Measurements from ENCODE around the gene CREM. TPM values are rescaled to one million over a fixed set of nuclear protein-coding genes. Genes with fewer than 3 reads are reported as not detected.

CREM gene
- total RNA-seq, 1 experiment from 2014 or later, result 21.4 TPM

DNA sequence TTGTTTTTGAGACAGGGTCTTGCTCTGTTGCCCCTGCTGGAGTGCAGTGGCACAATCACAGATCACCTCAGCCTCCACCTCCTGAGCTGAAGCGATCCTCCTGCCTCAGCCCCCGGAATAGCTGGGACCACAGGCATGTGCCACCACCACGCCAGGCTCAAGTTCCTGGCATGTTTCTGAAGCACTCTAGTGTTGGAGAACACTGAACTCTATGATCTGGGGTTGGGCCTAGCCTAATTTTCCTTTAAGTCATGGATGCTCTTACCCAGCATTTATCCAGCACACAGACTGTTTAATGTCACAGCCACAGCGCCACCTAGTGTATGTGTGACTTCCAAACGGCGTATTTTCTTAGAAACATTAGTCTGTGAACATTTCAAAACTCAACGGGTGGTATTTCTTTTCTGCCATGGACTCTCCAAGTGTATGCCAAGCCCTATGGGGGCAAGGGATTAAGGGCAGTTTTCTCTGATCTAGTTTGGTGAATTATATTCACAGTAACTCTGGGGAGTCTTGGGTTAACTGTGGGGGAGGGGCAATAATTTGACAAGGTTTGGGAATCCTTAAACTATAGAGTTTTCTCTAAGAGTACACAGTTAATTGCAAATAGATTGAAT lies 91.8 kb downstream of the CREM start:
- Histone ChIP-seq H3K27ac (ENCODE audit: low read depth, low read length) (no peak overlapping the region), H3K4me1 (ENCODE audit: control insufficient read depth in 1 of 2, insufficient read depth in 2 of 2, low read length in 2 of 2) (peaks cover 0 to 13% of the 10 kb centered on the region in 2 experiments; a peak in 3 of 4 replicates), H4K20me1 (ENCODE audit: insufficient read depth) (no peaks in the 10 kb centered on the region), H3K9me2 (ENCODE audit: insufficient read depth) (no peaks in the 10 kb centered on the region), H3K36me3 (ENCODE audit: control insufficient read depth in 1 of 2, insufficient read depth in 2 of 2, low read length in 2 of 2) (no peaks in the 10 kb centered on the region), H3K9me3 (ENCODE audit: control insufficient read depth in 1 of 2, insufficient read depth in 1 of 2, low read depth in 1 of 2, low read length in 2 of 2) (no peaks in the 10 kb centered on the region), H3K27me3 (ENCODE audit: insufficient read depth, low read length) (no peaks in the 10 kb centered on the region), H3K4me2 (ENCODE audit: low read length) (peak overlapping the region; percentile 40), H3K4me3 (replicated peaks in 1 of 2; ENCODE audit: low read depth in 1 of 2, low read length in 2 of 2) (no peak overlapping the region), H3K9ac (ENCODE audit: low read length) (no peak overlapping the region), H2AFZ (ENCODE audit: low read depth, low read length, poor library complexity, severe bottlenecking) (peak overlapping the region; percentile 41), H3K79me2 (ENCODE audit: insufficient read depth, low read length) (no peaks in the 10 kb centered on the region)
- intact Hi-C loops (cut with micrococcal nuclease), result loop anchor here (1.0 to 5.0 kb wide), 3 partner anchors 98 to 561 kb away; no protein-coding TSS in a partner anchor
- ATAC-seq (peak; percentile 86), DNase-seq (ENCODE audit: low read depth, low spot score) (peak; percentile 86)
- ChIA-PET CTCF (interaction anchor here (1.0 to 3.4 kb wide), 5 partner anchors 11 to 224 kb away, joined by 5 to 21 read pairs (median 8); partner anchors contain the start of gene CREM), POLR2A (interaction anchor here (1.0 to 1.4 kb wide), 3 partner anchors 92 to 98 kb away, joined by 3 read pairs; partner anchors contain the start of gene CREM), RAD21 (ENCODE audit: low non-redundant PET in 1 of 2, low total read pairs in 2 of 2, uncharacterized antibody in 2 of 2, unreplicated experiment in 2 of 2) (no interaction called here)
- TF ChIP-seq, protein P1, sequence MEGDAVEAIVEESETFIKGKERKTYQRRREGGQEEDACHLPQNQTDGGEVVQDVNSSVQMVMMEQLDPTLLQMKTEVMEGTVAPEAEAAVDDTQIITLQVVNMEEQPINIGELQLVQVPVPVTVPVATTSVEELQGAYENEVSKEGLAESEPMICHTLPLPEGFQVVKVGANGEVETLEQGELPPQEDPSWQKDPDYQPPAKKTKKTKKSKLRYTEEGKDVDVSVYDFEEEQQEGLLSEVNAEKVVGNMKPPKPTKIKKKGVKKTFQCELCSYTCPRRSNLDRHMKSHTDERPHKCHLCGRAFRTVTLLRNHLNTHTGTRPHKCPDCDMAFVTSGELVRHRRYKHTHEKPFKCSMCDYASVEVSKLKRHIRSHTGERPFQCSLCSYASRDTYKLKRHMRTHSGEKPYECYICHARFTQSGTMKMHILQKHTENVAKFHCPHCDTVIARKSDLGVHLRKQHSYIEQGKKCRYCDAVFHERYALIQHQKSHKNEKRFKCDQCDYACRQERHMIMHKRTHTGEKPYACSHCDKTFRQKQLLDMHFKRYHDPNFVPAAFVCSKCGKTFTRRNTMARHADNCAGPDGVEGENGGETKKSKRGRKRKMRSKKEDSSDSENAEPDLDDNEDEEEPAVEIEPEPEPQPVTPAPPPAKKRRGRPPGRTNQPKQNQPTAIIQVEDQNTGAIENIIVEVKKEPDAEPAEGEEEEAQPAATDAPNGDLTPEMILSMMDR (IDR thresholded peaks at IDR 0.05 in 2 of 3, conservative IDR thresholded peaks at IDR 0.05 in 1 of 3; ENCODE audit: borderline replicate concordance in 1 of 3, insufficient read depth in 1 of 3, low read depth in 2 of 3, low read length in 2 of 3), result peak; percentile 68 to 93 (median 92)
- 0 out of 2 replicates have a peak, but pooled peaks have one; percentile 13 for TF ChIP-seq SP1 (IDR thresholded peaks at IDR 0.05; ENCODE audit: low read depth)
- peak; percentile 85 for TF ChIP-seq RAD21 (IDR thresholded peaks at IDR 0.05; ENCODE audit: low read depth)
- no peak for TF ChIP-seq SIN3A (IDR thresholded peaks at IDR 0.05; ENCODE audit: low read depth)
- no peak for TF ChIP-seq TCF7L2 (IDR thresholded peaks at IDR 0.05; ENCODE audit: borderline replicate concordance, extremely low read depth, insufficient read depth, insufficient read length)
- TF ChIP-seq, protein P2, sequence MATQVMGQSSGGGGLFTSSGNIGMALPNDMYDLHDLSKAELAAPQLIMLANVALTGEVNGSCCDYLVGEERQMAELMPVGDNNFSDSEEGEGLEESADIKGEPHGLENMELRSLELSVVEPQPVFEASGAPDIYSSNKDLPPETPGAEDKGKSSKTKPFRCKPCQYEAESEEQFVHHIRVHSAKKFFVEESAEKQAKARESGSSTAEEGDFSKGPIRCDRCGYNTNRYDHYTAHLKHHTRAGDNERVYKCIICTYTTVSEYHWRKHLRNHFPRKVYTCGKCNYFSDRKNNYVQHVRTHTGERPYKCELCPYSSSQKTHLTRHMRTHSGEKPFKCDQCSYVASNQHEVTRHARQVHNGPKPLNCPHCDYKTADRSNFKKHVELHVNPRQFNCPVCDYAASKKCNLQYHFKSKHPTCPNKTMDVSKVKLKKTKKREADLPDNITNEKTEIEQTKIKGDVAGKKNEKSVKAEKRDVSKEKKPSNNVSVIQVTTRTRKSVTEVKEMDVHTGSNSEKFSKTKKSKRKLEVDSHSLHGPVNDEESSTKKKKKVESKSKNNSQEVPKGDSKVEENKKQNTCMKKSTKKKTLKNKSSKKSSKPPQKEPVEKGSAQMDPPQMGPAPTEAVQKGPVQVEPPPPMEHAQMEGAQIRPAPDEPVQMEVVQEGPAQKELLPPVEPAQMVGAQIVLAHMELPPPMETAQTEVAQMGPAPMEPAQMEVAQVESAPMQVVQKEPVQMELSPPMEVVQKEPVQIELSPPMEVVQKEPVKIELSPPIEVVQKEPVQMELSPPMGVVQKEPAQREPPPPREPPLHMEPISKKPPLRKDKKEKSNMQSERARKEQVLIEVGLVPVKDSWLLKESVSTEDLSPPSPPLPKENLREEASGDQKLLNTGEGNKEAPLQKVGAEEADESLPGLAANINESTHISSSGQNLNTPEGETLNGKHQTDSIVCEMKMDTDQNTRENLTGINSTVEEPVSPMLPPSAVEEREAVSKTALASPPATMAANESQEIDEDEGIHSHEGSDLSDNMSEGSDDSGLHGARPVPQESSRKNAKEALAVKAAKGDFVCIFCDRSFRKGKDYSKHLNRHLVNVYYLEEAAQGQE (IDR thresholded peaks at IDR 0.05; ENCODE audit: low read depth), result no peak
- TF ChIP-seq ELF1 (IDR thresholded peaks at IDR 0.05; ENCODE audit: borderline replicate concordance, low read depth), result no peak
- no TSS peak for BruUV-seq (replicated peaks)

All from HCT116 (cell line).